HG03439 (cell line): ENCODE results near the gene IPO9.

ENCODE experiments used
- ATAC-seq: cut with Tn5 transposase; IDR thresholded peaks from one replicate; pipeline ENCODE4 v1.9.1; 2021; ENCODE audit warnings: mild to moderate bottlenecking, moderate library complexity; ENCODE audit not compliant: unreplicated experiment

The IPO9 gene

GRCh38 chr1:201886103-201886885 is 57.3 kb downstream of the IPO9 start:
- no peak for ATAC-seq

DNA sequence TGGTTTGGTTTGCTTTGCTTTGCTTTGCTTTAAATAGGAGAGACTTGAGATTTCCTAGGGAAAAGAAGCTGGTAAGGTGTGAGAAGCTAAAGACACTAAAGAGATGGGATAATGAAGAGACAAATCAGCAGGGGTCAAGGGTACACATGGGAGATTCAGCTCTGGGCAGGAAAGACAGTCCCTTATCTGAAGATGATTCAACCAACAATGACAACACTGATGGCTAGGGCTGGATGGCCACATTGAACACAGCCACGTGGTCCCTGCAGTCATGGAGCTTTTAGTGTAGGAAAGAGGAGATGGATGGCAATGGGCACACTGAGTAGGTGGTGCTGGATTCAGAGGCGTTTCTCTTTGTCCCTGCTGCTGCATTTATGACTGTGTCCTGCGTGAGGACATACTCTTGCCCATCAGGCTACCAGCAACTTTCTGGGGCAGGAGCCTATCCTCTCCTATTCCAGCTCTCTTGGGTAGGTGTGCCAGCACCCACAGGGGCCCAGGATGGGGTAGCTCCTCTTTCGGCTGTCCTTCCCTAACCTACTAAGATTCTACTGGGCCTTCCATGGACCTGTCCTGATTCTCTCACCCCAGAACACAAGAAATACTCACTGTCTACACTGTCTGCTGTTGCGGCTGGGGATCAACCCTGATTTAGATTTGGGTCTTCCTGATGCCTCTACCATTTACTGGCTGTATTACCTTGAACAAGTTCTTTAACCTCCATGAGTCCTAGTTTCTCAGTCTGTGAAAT is 58.3 kb downstream of the IPO9 start:
- no peak for ATAC-seq

GRCh38 chr1:201888282-201889089 is 59.5 kb downstream of the IPO9 start, which contains the start of gene SHISA4:
Gene SHISA4, plus strand, starts transcription at chr1:201888898. Its CDS starts 97 bp downstream, at chr1:201888995.
- no peak for ATAC-seq

DNA sequence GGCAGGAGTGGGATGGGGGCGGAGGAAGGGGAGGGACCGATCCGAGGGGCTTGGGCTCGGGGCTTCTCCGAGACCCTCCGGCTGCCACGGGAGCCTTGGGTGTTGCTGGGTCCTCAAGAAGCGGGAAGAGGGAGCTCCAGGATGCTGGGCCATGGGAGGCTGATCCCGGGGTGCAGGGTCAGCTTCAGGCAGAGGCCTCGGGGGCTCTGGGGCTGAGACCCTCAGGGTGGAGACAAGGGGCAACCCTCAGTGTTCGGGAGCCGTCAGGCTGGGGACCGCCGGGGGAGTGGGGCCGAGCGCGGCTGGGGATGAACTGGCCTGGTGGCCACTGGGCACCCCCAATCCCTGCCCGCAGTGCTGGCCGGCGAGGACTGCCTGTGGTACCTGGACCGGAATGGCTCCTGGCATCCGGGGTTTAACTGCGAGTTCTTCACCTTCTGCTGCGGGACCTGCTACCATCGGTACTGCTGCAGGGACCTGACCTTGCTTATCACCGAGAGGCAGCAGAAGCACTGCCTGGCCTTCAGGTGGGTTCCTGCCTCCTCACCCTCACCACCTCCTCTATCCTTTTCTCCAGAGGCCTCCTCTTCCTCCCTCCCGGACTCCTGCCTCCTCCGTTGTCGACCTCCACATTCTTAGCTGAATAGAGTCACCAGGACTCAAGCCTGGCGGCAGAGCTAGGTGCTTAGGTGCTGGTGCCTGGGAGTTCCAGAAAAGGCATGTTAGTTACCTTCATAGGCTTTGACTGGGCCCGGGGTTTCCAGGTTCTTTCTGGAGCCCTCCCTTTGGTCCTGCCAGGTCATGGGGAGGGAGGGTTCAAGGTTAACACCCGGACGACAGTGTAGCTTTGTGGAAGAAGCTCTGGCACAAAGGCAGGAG is 60.4 kb downstream of the IPO9 start:
- ATAC-seq = no peak

DNA sequence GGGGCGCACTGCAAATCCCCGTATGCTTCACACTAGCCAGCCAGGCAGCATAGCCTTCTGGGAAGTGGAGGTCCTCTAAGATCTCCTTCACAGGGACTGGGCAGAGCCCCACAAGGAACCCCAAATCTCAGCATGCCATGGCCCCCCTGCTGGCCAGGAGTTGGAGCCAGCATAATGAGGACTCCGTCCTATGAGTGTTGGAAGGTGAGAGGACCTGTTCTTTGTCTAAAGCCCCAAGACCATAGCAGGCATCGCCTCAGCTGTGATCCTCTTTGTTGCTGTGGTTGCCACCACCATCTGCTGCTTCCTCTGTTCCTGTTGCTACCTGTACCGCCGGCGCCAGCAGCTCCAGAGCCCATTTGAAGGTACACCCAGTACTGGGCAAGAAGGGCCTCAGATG is 61.3 kb downstream of the IPO9 start:
- no peak for ATAC-seq

- no peak for ATAC-seq
Measured at GRCh38 chr1:201890806-201891450, 62.0 kb downstream of the IPO9 start.

GRCh38 chr1:201891451-201892045 is 62.6 kb downstream of the IPO9 start:
- ATAC-seq = no peak

DNA sequence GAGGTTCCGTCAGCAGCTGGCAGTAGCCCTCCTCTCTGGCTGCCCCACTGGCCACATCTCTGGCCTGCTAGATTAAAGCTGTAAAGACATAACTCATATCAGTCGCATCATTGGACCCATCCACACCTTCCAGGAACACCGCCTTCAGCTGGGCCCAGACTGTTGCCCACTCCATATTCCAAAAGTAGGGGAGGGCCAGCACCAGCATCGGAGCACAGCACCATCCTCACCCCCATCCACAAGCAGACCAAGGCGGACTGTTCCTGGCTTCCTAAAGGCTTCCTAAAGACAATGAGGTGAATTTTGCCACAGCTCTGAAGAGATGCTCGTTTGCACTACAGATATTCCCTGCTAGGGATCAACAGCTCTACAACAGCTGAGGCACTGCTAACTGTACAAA is 63.3 kb downstream of the IPO9 start:
- no peak for ATAC-seq

- no peak for ATAC-seq
Measured at GRCh38 chr1:201893431-201893830, 64.5 kb downstream of the IPO9 start.

GRCh38 chr1:201894343-201895119 is 65.6 kb downstream of the IPO9 start:
- no peak for ATAC-seq

- no peak for ATAC-seq
Measured at GRCh38 chr1:201895120-201895665, 66.2 kb downstream of the IPO9 start.

DNA sequence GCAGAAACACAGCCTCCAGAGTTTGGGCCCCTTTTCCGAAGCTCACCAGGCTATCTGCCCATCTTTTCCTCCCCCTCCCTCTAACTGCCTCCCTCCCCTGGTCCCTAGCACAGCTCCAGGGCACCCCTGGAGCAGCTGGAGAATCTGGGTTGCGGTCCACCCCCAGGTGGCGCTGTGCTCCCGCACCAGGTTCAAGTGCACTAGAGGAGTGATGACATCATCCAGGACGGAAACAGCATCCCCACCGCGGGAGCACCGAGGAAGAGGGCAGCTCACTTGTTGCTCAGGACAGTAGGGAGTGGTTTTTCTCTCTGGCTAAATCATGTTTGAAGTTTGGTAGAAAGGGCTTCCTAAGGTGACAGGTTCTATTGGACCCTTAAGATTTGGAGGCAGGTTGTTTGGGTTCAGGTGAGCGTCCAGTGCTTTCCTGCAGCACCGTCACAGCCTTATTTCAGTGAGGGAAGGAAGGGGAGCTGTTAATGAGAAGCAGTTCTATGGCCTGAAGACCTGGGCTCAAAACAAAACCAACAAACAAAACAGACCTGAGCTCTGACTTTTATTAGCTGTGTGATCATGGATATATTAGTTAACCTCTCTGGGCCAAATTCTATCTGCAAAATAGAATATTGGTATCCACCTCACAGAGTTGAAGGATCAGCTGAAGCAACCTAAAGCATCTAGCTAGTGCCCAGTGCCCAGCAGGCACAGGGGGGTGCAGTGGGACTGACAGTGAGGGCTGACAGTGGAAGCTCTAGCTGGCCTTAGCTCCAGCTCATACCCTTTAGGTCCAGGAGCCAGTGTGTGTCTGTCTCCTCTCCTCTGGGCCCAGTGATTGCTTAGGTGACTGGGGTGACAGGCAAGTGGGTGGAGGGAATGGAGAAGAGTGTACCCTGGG is 67.2 kb downstream of the IPO9 start:
- ATAC-seq = peak; percentile 79

DNA sequence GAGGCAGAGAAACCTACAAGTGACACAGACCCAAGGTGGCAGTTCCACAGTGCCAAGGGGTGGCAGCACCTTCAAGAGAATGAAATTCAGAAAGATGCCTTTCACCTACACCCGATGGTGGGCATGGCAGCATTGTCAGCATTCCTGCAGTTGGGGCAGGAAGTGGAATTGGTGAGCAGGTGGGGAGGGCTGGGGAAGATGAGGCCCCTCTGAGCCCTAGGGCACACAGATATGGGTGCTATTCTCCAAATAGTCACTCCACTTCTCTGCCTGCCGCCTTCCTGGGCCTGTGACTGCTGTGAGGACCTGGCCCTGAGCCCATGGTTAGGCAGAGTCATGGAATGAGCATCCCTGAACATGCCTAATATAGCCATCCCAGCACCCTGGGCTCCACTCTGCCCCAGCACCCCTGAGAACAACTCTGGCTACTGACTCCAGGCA is 68.0 kb downstream of the IPO9 start:
- ATAC-seq = no peak

DNA sequence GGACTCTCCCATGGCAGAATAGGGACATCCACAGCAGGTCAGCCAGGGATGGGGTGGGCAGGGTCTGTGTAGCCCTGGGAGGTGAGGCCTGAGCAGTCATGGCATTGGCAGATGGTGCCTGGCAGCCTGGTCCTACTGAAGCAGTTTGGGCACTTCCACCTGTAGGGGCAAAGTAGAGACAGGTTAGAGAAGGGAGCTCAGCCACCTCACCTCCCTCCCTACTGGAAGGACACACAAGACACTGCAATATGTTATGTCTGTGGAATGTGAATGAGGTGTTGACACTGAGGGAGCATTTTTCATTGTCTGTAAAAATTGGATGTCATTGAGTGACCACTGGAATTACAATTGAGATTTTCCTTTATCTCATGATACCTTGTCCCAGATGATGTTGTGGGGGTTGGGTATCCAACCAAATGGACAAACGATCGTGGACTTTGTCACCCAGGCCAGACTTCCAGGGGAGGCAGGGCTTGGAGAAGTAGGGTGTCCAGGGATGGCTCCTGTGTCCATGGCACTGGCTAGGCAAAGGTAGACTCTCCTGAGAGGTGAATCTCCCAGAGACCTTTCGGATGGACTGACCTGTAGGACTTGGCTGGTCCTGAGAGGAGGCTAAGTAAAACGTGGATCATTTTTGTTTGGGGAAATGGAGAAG is 69.4 kb downstream of the IPO9 start:
- no peak for ATAC-seq

DNA sequence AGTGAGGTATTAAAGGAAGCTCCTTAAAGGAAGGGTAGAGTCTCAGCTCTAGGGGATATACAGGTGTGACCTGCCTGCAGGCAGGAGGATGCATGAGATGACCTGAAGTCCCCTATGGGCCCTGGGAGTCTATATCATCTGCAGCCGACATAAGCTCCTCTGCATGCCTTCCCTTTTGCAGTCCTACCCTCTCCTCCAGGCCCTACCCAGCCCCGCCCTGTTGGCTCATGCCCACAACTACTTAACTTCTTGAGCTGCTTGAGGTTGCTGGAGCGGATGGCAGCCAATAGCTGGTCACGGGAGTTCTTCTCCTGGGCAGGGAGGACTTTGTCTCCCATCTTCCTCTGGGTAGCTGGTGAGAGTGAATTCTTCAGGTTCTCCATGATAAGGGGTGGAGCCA is 70.0 kb downstream of the IPO9 start:
- no peak for ATAC-seq

- no peak for ATAC-seq
Measured at GRCh38 chr1:201899683-201900429, 70.9 kb downstream of the IPO9 start.
